Transverse colon (tissue), 4 donors: ENCODE data around the gene CACNA1B. TPM values are rescaled to one million over a fixed set of nuclear protein-coding genes. Genes with fewer than 3 reads are reported as not detected.
"Not testable (repeated sequence)": the region's sequence is repeated elsewhere in the genome, so short reads cannot be mapped to it uniquely, and the experiment has no call there.

ENCODE experiments used
- DNase-seq: peaks from one replicate; pipeline ENCODE4 v3.0.0-alpha.2; 2019
- H3K27ac ChIP-seq, 4 donors: fragments of 200-600 bp; sonication (generic); 2 replicates each; pipeline ENCODE4 v1.5.1; 2016 to 2018; ENCODE audit warnings: inconsistent platforms in 4 of 4
- H3K27me3 ChIP-seq: fragments of 200-600 bp; sonication (generic); 2 replicates; pipeline ENCODE4 v1.5.1; 2017; ENCODE audit warnings: inconsistent platforms
- H3K36me3 ChIP-seq, 4 donors: fragments of 200-600 bp; sonication (generic); 2 replicates each; pipeline ENCODE4 v1.5.1; 2017 to 2019; ENCODE audit warnings: inconsistent platforms in 4 of 4
- H3K4me1 ChIP-seq, 4 donors: fragments of 200-600 bp; sonication (generic); 2 replicates each; pipeline ENCODE4 v1.5.1; 2017 to 2020; ENCODE audit warnings: inconsistent platforms in 4 of 4
- H3K4me3 ChIP-seq, 4 donors: fragments of 200-600 bp; sonication (generic); 1 replicate in 1 of 4; 2 replicates in 3 of 4; pipeline versions ENCODE4 v1.5.1 to v1.6.1; 2017 to 2019; ENCODE audit warnings: inconsistent platforms in 4 of 4
- H3K9me3 ChIP-seq, 2 donors: fragments of 200-600 bp; sonication (generic); 2 replicates each; pipeline ENCODE4 v1.5.1; 2017 to 2019; ENCODE audit warnings: inconsistent platforms in 2 of 2
- CTCF ChIP-seq, 5 experiments: fragments of 200-600 bp in 3 of 5; fragments of 450-650 bp in 2 of 5; sonication (generic) in 3 of 5; IDR thresholded peaks; 1 replicate in 2 of 5; 2 replicates in 3 of 5; pipeline ENCODE4 v1.5.1; 2016 to 2017; ENCODE audit warnings: antibody characterized with exemption in 5 of 5, inconsistent platforms in 3 of 5, mild to moderate bottlenecking in 2 of 5, moderate library complexity in 1 of 5
- EP300 ChIP-seq: sonication (generic); formaldehyde crosslinking; IDR thresholded peaks from one replicate; pipeline ENCODE4 v1.6.1; 2017; ENCODE audit warnings: antibody characterized with exemption, low read depth
- POLR2A ChIP-seq: fragments of 450-650 bp; IDR thresholded peaks from one replicate; pipeline ENCODE4 v1.6.1; 2016; ENCODE audit warnings: antibody characterized with exemption, mild to moderate bottlenecking, moderate library complexity
- POLR2AphosphoS5 ChIP-seq, 3 donors: sonication (generic); formaldehyde crosslinking; IDR thresholded peaks; one replicate each; pipeline ENCODE4 v1.6.1; 2016; ENCODE audit warnings: antibody characterized with exemption in 3 of 3
- WGBS, 2 donors: methylation state at CpG; one replicate each; pipeline ENCODE4 v1.1.5; 2018; ENCODE audit warnings: low coverage in 1 of 2; 5-methylcytosine and 5-hydroxymethylcytosine counted together
- in situ Hi-C, 4 donors: fragments of 200-750 bp; cut with MboI; loops; one replicate each; pipeline versions ENCODE4 v1.15.0 to v1.15.1; 2017; ENCODE audit warnings: low sequenced_read_pairs in 3 of 4, low pct_ligation_motif_present in 1 of 4, low pct_unique_long_range_greater_than_20kb in 1 of 4
- intact Hi-C: fragments of 100-400 bp; cut with DNase I; formaldehyde crosslinking; loops from one replicate; pipeline ENCODE4 v1.15.1; 2023; ENCODE audit warnings: low total_unique reads
- total RNA-seq, 4 donors: library from RNA; depleted of rRNA; stranded (reverse); fragments of >200 nt; gene quantifications; one replicate each; pipeline ENCODE4 v1.1.0, GENCODE V29; 2016

CACNA1B gene
- total RNA-seq: under 1 TPM; 0.27 to 0.40 (median 0.35) TPM

- Histone ChIP-seq H3K4me3 (peak within 1 kb of the TSS in 2 of 4 donors; percentile 24 to 46), H3K27me3 (peaks cover 52% of the 10 kb centered on the region)
- in situ Hi-C loops, H3K27ac ChIP-seq, H3K4me1 ChIP-seq, DNase-seq, intact Hi-C loops, H3K9me3 ChIP-seq, H3K36me3 ChIP-seq: not testable (repeated sequence)
- 39% methylated on average over 26 of the region's 95 CpGs; no CpG with 5 or more reads in 1 of the 2 donors for WGBS, 2 donors
Observed at GRCh38 chr9:137877506-137878122, at the start of gene CACNA1B. Gene CACNA1B, plus strand, starts transcription at chr9:137877782. Its CDS starts 152 bp downstream, at chr9:137877934.

GRCh38 chr9:137827908-137828526, 49.6 kb upstream of the CACNA1B start:
- peaks cover 0 to 16% (median 2%) of the 10 kb centered on the region in 4 donors for H3K36me3 ChIP-seq
- no peak for TF ChIP-seq POLR2AphosphoS5 (IDR thresholded peaks at IDR 0.05)
- no peak for TF ChIP-seq EP300
- no peak for TF ChIP-seq POLR2A
- no peak for TF ChIP-seq CTCF (IDR thresholded peaks at IDR 0.05)
- no peaks in the 10 kb centered on the region for H3K4me1 ChIP-seq
- in situ Hi-C loops: no loop called here
- no peak overlapping the region for H3K27ac ChIP-seq
- H3K9me3 ChIP-seq: no peaks in the 10 kb centered on the region
- WGBS, 2 donors: 97% methylated on average over 18 of the region's 20 CpGs; no CpG with 5 or more reads in 1 of the 2 donors
- no peaks in the 10 kb centered on the region for H3K27me3 ChIP-seq
- intact Hi-C loops: no loop called here
- DNase-seq: no peak
- H3K4me3 ChIP-seq: no peak overlapping the region

GRCh38 chr9:137828527-137829259, 48.9 kb upstream of the CACNA1B start:
- in situ Hi-C loops (no loop called here), intact Hi-C loops (no loop called here)
- DNase-seq: no peak
- TF ChIP-seq POLR2AphosphoS5 (IDR thresholded peaks at IDR 0.05): no peak
- TF ChIP-seq EP300: no peak
- no peak for TF ChIP-seq POLR2A
- Histone ChIP-seq H3K27ac (no peak overlapping the region), H3K27me3 (no peaks in the 10 kb centered on the region), H3K36me3 (peaks cover 0 to 23% (median 4%) of the 10 kb centered on the region in 4 donors), H3K4me1 (no peaks in the 10 kb centered on the region), H3K9me3 (no peaks in the 10 kb centered on the region), H3K4me3 (no peak overlapping the region)
- WGBS, 2 donors: 62 to 85% methylated on average over 5 to 20 of the region's 21 CpGs

- in situ Hi-C loops: no loop called here
- intact Hi-C loops: no loop called here
- Histone ChIP-seq H3K9me3 (no peaks in the 10 kb centered on the region), H3K4me3 (no peak overlapping the region), H3K4me1 (no peaks in the 10 kb centered on the region), H3K27me3 (no peaks in the 10 kb centered on the region), H3K36me3 (peaks cover 0 to 28% (median 8%) of the 10 kb centered on the region in 4 donors), H3K27ac (no peak overlapping the region)
- TF ChIP-seq POLR2AphosphoS5 (IDR thresholded peaks at IDR 0.05) (no peak), EP300 (no peak), CTCF (IDR thresholded peaks at IDR 0.05) (no peak), POLR2A (no peak)
- 90 to 96% methylated on average over 5 to 14 of the region's 14 CpGs for WGBS, 2 donors
- DNase-seq: no peak
Observed at GRCh38 chr9:137829260-137829996, 48.2 kb upstream of the CACNA1B start.
